Mesendoderm (in vitro differentiated cells): Measurements from ENCODE around the gene NIPSNAP2.
"Not testable (repeated sequence)": the region's sequence is repeated elsewhere in the genome, so short reads cannot be mapped to it uniquely, and the experiment has no call there.

Experiments used
- DNase-seq: peaks from one replicate; pipeline ENCODE4 v3.0.0; 2013
- H2AK5ac ChIP-seq: 2 replicates; pipeline ENCODE4 v1.6.1; 2013; ENCODE audit warnings: low read length, inconsistent platforms
- H2BK120ac ChIP-seq: 2 replicates; pipeline ENCODE4 v1.6.1; 2013; ENCODE audit warnings: low read depth, mild to moderate bottlenecking, low read length, moderate library complexity, mixed read lengths
- H2BK15ac ChIP-seq: replicated peaks from 2 replicates; pipeline ENCODE4 v1.6.1; 2013; ENCODE audit warnings: low read depth, mild to moderate bottlenecking, moderate library complexity
- H2BK5ac ChIP-seq: 2 replicates; pipeline ENCODE4 v1.6.1; 2013; ENCODE audit warnings: low read length, inconsistent platforms
- H3K18ac ChIP-seq: 2 replicates; pipeline ENCODE4 v1.6.1; 2013; ENCODE audit warnings: mild to moderate bottlenecking, low read length, mixed read lengths
- H3K23ac ChIP-seq: one replicate; pipeline ENCODE4 v1.6.1; 2013; ENCODE audit warnings: low read length
- H3K27ac ChIP-seq: 2 replicates; pipeline ENCODE4 v1.5.1; 2013; ENCODE audit warnings: low read depth, mild to moderate bottlenecking, inconsistent platforms, low read length, moderate library complexity
- H3K27me3 ChIP-seq: 2 replicates; pipeline ENCODE4 v1.6.1; 2013; ENCODE audit warnings: low read length, control low read depth, mild to moderate bottlenecking, inconsistent platforms; ENCODE audit not compliant: insufficient read depth, poor library complexity
- H3K36me3 ChIP-seq: 2 replicates; pipeline ENCODE4 v1.6.1; 2013; ENCODE audit warnings: low read length, inconsistent platforms; ENCODE audit not compliant: control insufficient read depth, insufficient read depth
- H3K4ac ChIP-seq: one replicate; pipeline ENCODE4 v1.6.1; 2013; ENCODE audit warnings: low read depth, mild to moderate bottlenecking, low read length, moderate library complexity
- H3K4me1 ChIP-seq: 2 replicates; pipeline ENCODE4 v1.6.1; 2013; ENCODE audit warnings: low read depth, low read length, inconsistent platforms; ENCODE audit not compliant: control insufficient read depth
- H3K4me2 ChIP-seq: 2 replicates; pipeline ENCODE4 v1.6.1; 2013; ENCODE audit warnings: low read length
- H3K4me3 ChIP-seq: 2 replicates; pipeline ENCODE4 v1.5.1; 2013; ENCODE audit warnings: mild to moderate bottlenecking, low read length
- H3K56ac ChIP-seq: one replicate; pipeline ENCODE4 v1.6.1; 2013; ENCODE audit warnings: low read length
- H3K79me1 ChIP-seq: 2 replicates; pipeline ENCODE4 v1.6.1; 2013; ENCODE audit warnings: low read length, inconsistent platforms
- H3K79me2 ChIP-seq: 2 replicates; pipeline ENCODE4 v1.6.1; 2013; ENCODE audit warnings: mild to moderate bottlenecking, low read length; ENCODE audit not compliant: control insufficient read depth, insufficient read depth
- H3K9ac ChIP-seq: 2 replicates; pipeline ENCODE4 v1.6.1; 2013; ENCODE audit warnings: low read length, inconsistent platforms
- H4K5ac ChIP-seq: one replicate; pipeline ENCODE4 v1.6.1; 2013; ENCODE audit warnings: low read length
- H4K8ac ChIP-seq: one replicate; pipeline ENCODE4 v1.6.1; 2013; ENCODE audit warnings: low read depth, mild to moderate bottlenecking, control low read depth, low read length, moderate library complexity
- WGBS: extraction: QIAGEN DNeasy Blood & Tissue Kit; methylation state at CpG from one replicate; pipeline ENCODE4 v1.1.7; 2013; ENCODE audit warnings: low lambda C conversion rate, missing lambda C conversion rate; ENCODE audit not compliant: insufficient coverage; ENCODE audit errors: extremely low coverage; 5-methylcytosine and 5-hydroxymethylcytosine counted together

The NIPSNAP2 gene

GRCh38 chr7:56046721-56047445, 82.5 kb downstream of the NIPSNAP2 start:
- H2BK5ac ChIP-seq = no peak overlapping the region
- H2AK5ac ChIP-seq = no peak overlapping the region
- DNase-seq = no peak
- H3K4me1 ChIP-seq = peaks cover 2% of the 10 kb centered on the region
- H3K79me1 ChIP-seq = no peaks in the 10 kb centered on the region
- H3K36me3 ChIP-seq = no peaks in the 10 kb centered on the region
- H3K79me2 ChIP-seq = peaks cover 12% of the 10 kb centered on the region
- H3K27me3 ChIP-seq = no peaks in the 10 kb centered on the region
- no peak overlapping the region for H4K8ac ChIP-seq
- H3K27ac ChIP-seq = no peak overlapping the region
- H4K5ac ChIP-seq = no peak overlapping the region
- no peak overlapping the region for H2BK15ac ChIP-seq
- no peak overlapping the region for H3K23ac ChIP-seq
- no peak overlapping the region for H3K4me3 ChIP-seq
- no peak overlapping the region for H2BK120ac ChIP-seq
- H3K4ac ChIP-seq = no peak overlapping the region
- no peak overlapping the region for H3K9ac ChIP-seq
- WGBS = no CpG with 5 or more reads among the region's 5 CpGs
- H3K56ac ChIP-seq = no peak overlapping the region
- H3K18ac ChIP-seq = no peak overlapping the region
- no peak overlapping the region for H3K4me2 ChIP-seq

- not testable (repeated sequence) for H2BK5ac ChIP-seq, H3K9ac ChIP-seq, H4K8ac ChIP-seq, H3K27me3 ChIP-seq, H3K23ac ChIP-seq, DNase-seq, H4K5ac ChIP-seq, H3K4me2 ChIP-seq, H3K4me3 ChIP-seq, H3K36me3 ChIP-seq, H3K27ac ChIP-seq, H3K4me1 ChIP-seq, H2BK15ac ChIP-seq, H3K18ac ChIP-seq, H2AK5ac ChIP-seq, H2BK120ac ChIP-seq, H3K56ac ChIP-seq, H3K4ac ChIP-seq, H3K79me1 ChIP-seq
- H3K79me2 ChIP-seq = peaks cover 19% of the 10 kb centered on the region
- WGBS = no CpG with 5 or more reads among the region's 11 CpGs
Observed at GRCh38 chr7:56047446-56048116, 83.2 kb downstream of the NIPSNAP2 start.

GRCh38 chr7:56048245-56048644, 83.9 kb downstream of the NIPSNAP2 start:
- Histone ChIP-seq H3K18ac (no peak overlapping the region), H2BK15ac (no peak overlapping the region), H3K23ac (no peak overlapping the region), H3K36me3 (no peaks in the 10 kb centered on the region), H3K27me3 (no peaks in the 10 kb centered on the region), H3K4me1 (peaks cover 3% of the 10 kb centered on the region), H3K4me3 (no peak overlapping the region), H3K9ac (no peak overlapping the region), H3K56ac (no peak overlapping the region), H3K4ac (no peak overlapping the region), H3K4me2 (no peak overlapping the region), H3K27ac (no peak overlapping the region), H2BK5ac (no peak overlapping the region), H4K5ac (no peak overlapping the region), H2BK120ac (no peak overlapping the region), H3K79me1 (no peaks in the 10 kb centered on the region), H2AK5ac (no peak overlapping the region), H3K79me2 (peaks cover 26% of the 10 kb centered on the region), H4K8ac (no peak overlapping the region)
- no CpG with 5 or more reads among the region's 1 CpG for WGBS
- no peak for DNase-seq

GRCh38 chr7:56048763-56049162, 84.4 kb downstream of the NIPSNAP2 start:
- not testable (repeated sequence) for H3K27ac ChIP-seq, H4K8ac ChIP-seq, H4K5ac ChIP-seq, H2BK15ac ChIP-seq, H3K56ac ChIP-seq, H2BK5ac ChIP-seq, H3K4me1 ChIP-seq, H3K4me2 ChIP-seq, H3K9ac ChIP-seq, H3K18ac ChIP-seq, H3K23ac ChIP-seq, H3K4me3 ChIP-seq, H2AK5ac ChIP-seq, H2BK120ac ChIP-seq, H3K27me3 ChIP-seq, H3K36me3 ChIP-seq, H3K4ac ChIP-seq, H3K79me1 ChIP-seq
- DNase-seq = peak; percentile 15
- peaks cover 31% of the 10 kb centered on the region for H3K79me2 ChIP-seq
- WGBS = no CpG with 5 or more reads among the region's 8 CpGs
